ENCODE results near the gene RAPGEF6. TPM values are rescaled to one million over a fixed set of nuclear protein-coding genes. Genes with fewer than 3 reads are reported as not detected.
"Not testable (repeated sequence)": the region's sequence is repeated elsewhere in the genome, so short reads cannot be mapped to it uniquely, and the experiment has no call there.

Gene RAPGEF6, protein sequence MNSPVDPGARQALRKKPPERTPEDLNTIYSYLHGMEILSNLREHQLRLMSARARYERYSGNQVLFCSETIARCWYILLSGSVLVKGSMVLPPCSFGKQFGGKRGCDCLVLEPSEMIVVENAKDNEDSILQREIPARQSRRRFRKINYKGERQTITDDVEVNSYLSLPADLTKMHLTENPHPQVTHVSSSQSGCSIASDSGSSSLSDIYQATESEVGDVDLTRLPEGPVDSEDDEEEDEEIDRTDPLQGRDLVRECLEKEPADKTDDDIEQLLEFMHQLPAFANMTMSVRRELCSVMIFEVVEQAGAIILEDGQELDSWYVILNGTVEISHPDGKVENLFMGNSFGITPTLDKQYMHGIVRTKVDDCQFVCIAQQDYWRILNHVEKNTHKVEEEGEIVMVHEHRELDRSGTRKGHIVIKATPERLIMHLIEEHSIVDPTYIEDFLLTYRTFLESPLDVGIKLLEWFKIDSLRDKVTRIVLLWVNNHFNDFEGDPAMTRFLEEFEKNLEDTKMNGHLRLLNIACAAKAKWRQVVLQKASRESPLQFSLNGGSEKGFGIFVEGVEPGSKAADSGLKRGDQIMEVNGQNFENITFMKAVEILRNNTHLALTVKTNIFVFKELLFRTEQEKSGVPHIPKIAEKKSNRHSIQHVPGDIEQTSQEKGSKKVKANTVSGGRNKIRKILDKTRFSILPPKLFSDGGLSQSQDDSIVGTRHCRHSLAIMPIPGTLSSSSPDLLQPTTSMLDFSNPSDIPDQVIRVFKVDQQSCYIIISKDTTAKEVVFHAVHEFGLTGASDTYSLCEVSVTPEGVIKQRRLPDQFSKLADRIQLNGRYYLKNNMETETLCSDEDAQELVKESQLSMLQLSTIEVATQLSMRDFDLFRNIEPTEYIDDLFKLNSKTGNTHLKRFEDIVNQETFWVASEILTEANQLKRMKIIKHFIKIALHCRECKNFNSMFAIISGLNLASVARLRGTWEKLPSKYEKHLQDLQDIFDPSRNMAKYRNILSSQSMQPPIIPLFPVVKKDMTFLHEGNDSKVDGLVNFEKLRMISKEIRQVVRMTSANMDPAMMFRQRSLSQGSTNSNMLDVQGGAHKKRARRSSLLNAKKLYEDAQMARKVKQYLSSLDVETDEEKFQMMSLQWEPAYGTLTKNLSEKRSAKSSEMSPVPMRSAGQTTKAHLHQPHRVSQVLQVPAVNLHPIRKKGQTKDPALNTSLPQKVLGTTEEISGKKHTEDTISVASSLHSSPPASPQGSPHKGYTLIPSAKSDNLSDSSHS (N-terminal part only)
- 11.3 TPM for polyA plus RNA-seq (2012; ENCODE audit: missing spikeins)

DNA sequence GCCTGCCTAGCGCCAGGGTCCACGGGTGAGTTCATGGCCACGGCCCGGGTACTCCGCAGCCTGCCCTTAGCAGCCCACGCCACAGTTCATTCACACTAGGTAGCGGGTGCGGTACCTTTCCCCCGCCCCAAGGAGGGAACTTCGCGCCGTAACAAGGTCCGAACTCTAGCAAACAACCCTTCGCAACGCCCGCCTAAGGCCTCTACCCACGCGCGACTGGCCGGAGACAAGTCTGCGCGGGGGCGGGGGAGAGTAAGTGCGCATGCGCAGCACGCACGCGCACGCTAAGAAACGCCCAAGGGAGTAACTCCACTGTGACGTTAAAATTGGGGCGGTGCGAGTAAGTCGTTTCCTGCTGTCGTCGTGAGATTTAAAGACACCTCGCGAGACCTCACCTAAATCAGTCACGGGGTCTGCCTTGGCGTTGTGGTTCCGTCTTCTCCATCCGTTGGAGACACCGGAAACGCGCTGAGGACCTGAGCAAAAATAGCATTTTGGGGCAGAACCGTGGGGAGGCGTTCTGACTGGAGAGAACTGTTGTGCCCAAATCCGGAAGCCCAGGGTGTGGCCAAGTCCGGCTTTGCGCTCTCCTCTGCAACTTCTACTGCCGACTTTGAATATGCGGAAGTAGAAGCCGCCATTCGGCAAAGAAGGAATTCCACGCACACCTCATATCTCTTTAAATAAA is at the start of gene RAPGEF6:
Gene RAPGEF6, minus strand, starts transcription at position 234 of the 688 bp plus-strand sequence. Its CDS starts 199 bp downstream, at position 35.
- FAIRE-seq (peak; percentile 99), DNase-seq (ENCODE audit: insufficient read length) (peak; percentile 53)
- TF ChIP-seq POLR2AphosphoS5 (IDR thresholded peaks at IDR 0.05; ENCODE audit: low read depth, low read length) (peak; percentile 74; the same call in 1 of the 2 replicates), POLR2A (IDR thresholded peaks at IDR 0.05; ENCODE audit: low read depth, low read length) (peak; percentile 75; the same call in 1 of the 2 replicates), TAF1 (IDR thresholded peaks at IDR 0.05; ENCODE audit: borderline replicate concordance, low read depth, low read length) (peak; percentile 87)

DNA sequence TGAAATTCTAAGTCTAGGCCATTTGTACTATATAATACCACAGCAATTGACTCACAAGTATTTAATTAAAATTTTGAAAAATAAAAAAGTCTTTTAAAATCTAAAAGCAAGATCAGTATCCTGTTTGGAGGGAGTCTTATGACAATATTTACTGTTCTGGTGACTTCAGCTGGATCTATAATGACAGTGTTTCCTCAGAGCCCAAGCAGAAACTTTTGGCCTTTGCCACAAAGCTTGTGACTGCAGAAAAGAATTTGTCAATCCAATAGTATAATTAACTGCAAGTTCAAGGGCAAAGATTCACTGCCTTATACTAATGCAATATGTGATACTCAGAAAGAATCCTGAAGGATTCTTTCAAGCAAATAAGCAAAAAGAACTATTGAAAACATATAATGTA is 49.6 kb upstream of the RAPGEF6 start:
- no peak for FAIRE-seq
- DNase-seq (ENCODE audit: insufficient read length): no peak
- TF ChIP-seq POLR2AphosphoS5 (IDR thresholded peaks at IDR 0.05; ENCODE audit: low read depth, low read length) (no peak), TAF1 (IDR thresholded peaks at IDR 0.05; ENCODE audit: borderline replicate concordance, low read depth, low read length) (no peak)

DNA sequence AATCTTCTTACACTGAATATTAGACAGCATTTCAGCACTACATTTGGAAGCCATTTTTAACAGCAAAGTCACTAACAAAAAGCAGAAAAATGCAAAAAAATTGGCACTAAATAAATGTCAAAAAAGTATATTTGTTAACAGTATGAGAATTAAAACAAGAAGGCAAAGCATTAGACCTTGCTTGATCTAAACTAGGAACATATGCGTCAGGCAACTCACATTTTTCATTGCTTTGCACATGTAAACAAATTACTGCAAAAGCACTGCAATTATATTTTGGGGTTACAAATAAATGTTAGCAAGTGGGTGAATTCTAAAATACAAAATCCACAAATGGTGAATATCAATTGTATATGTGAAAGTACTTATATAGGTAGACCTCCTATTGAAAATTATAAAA is 49.0 kb upstream of the RAPGEF6 start:
- FAIRE-seq (no peak), DNase-seq (ENCODE audit: insufficient read length) (no peak)
- TF ChIP-seq POLR2AphosphoS5 (IDR thresholded peaks at IDR 0.05; ENCODE audit: low read depth, low read length) (no peak), POLR2A (IDR thresholded peaks at IDR 0.05; ENCODE audit: low read depth, low read length) (no peak), TAF1 (IDR thresholded peaks at IDR 0.05; ENCODE audit: borderline replicate concordance, low read depth, low read length) (no peak)

DNA sequence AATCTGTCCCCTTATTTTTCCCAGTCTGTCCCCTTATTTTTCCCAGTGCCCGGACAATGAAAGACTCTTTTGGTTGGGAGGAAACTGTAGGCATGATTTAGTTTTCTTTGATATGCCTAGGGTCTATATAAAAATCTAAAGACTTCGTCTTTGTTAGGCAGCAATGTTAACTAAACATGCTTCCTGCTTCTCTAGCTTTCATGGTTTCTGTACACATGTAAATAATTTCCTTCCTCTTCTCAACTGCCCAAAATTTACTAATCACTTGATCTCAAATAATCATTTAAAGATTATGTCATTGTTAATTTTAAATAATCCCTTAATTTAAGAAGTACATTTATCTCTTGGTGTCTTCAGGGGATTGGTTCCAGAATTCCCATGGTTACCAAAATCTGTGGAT is 47.8 kb upstream of the RAPGEF6 start:
- TF ChIP-seq TAF1 (IDR thresholded peaks at IDR 0.05; ENCODE audit: borderline replicate concordance, low read depth, low read length) (no peak), POLR2AphosphoS5 (IDR thresholded peaks at IDR 0.05; ENCODE audit: low read depth, low read length) (no peak), POLR2A (IDR thresholded peaks at IDR 0.05; ENCODE audit: low read depth, low read length) (no peak)
- no peak for FAIRE-seq

DNA sequence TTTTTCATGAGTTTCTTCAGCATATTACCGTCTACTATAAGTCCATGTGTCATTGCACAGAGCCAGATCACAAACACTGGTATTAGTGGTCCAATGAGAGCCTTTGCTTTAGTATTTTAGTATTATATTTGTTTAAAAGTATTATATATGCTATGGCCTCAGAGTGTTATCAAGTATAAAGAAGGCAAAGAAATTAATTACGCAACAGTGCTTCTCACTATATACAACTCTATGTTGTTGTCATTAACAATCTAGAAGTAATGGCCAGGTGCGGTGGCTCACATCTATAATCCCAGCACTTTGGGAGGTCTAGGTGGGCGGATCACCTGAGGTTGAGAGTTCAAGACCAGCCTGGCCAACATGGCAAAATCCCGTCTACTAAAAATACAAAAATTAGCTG is 47.1 kb upstream of the RAPGEF6 start:
- DNase-seq (ENCODE audit: insufficient read length) (no peak), FAIRE-seq (no peak)
- TF ChIP-seq POLR2A (IDR thresholded peaks at IDR 0.05; ENCODE audit: low read depth, low read length) (no peak), POLR2AphosphoS5 (IDR thresholded peaks at IDR 0.05; ENCODE audit: low read depth, low read length) (no peak), TAF1 (IDR thresholded peaks at IDR 0.05; ENCODE audit: borderline replicate concordance, low read depth, low read length) (no peak)

More for the DNA sequence above, 47.8 kb upstream of the RAPGEF6 start:
- DNase-seq (ENCODE audit: insufficient read length): no peak

DNA sequence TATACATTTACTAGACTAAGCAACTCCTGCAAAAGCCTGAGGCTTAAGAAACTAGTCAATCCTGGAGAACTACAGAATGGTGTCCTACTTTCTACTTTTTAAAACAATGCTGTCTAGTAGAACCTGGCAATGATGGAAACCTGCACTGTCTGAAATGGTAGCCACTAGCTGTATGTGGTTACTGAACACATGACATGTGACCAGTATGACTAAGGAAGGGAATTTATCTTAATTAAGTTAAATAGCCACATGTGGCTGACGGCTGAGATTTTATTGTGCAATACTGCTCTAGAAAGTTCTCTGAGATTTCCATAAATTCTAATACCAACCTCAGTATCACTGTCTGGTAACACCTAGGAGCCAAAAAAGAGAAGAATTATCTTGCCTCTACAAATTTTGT is 44.9 kb upstream of the RAPGEF6 start:
- DNase-seq (ENCODE audit: insufficient read length): no peak
- TF ChIP-seq POLR2AphosphoS5 (IDR thresholded peaks at IDR 0.05; ENCODE audit: low read depth, low read length) (no peak), POLR2A (IDR thresholded peaks at IDR 0.05; ENCODE audit: low read depth, low read length) (no peak), TAF1 (IDR thresholded peaks at IDR 0.05; ENCODE audit: borderline replicate concordance, low read depth, low read length) (no peak)
- FAIRE-seq: no peak

DNA sequence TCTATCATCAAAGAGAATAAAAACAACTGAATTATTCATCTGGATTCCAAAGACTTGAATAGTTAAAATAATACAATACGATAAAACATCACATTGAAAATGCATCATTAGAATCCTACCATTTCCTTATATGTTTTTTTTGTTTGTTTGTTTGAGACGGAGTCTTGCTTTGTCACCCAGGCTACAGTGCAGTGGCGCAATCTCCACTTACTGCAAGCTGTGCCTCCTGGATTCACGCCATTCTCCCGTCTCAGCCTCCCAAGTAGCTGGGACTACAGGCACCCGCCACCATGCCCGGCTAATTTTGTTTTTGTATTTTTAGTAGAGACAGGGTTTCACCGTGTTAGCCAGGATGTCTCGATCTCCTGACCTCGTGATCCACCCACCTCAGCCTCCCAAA is 43.2 kb upstream of the RAPGEF6 start:
- not testable (repeated sequence) for DNase-seq (ENCODE audit: insufficient read length); FAIRE-seq

DNA sequence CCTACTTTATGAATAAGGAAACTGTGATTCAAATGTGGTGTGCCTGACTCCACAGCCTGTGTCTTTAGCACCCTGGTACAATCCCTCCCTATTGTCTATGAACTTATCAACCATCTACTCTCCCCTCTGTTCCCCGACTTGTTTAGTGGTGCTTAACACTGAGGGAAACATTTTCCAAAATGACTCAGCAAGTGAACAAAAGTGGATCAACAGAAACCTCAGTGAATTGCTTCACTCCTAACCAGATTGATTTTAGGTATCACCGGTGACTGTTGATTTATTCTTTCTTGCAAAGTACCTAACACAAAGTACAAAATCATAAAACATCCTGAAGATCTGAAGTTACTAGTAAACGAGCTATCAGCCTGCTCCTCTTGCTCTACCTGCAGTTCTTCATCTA is 42.1 kb upstream of the RAPGEF6 start:
- DNase-seq (ENCODE audit: insufficient read length): no peak
- TF ChIP-seq POLR2A (IDR thresholded peaks at IDR 0.05; ENCODE audit: low read depth, low read length): no peak
- no peak for TF ChIP-seq TAF1 (IDR thresholded peaks at IDR 0.05; ENCODE audit: borderline replicate concordance, low read depth, low read length)
- no peak for TF ChIP-seq POLR2AphosphoS5 (IDR thresholded peaks at IDR 0.05; ENCODE audit: low read depth, low read length)
- FAIRE-seq: no peak

DNA sequence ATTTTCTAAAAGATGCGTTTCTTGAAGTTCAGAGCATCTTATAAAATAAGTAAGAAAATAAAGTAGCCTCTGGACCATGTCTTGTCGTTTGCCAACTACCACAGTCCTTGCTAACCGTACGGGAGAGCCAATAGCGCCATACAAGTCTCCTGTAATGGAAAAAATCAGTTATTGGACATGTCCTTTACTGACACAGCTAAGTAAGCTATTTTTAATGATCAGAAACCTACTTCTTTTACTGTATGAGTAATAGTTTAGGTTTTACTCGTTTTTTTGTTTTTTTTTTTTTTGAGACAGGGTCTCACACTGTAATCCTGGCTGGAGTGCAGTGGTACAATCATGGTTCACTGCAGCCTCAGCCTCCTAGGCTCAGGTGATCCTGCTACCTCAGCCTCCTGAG is 37.7 kb upstream of the RAPGEF6 start:
- FAIRE-seq: no peak
- no peak for DNase-seq (ENCODE audit: insufficient read length)
- TF ChIP-seq TAF1 (IDR thresholded peaks at IDR 0.05; ENCODE audit: borderline replicate concordance, low read depth, low read length) (no peak), POLR2A (IDR thresholded peaks at IDR 0.05; ENCODE audit: low read depth, low read length) (no peak), POLR2AphosphoS5 (IDR thresholded peaks at IDR 0.05; ENCODE audit: low read depth, low read length) (no peak)

DNA sequence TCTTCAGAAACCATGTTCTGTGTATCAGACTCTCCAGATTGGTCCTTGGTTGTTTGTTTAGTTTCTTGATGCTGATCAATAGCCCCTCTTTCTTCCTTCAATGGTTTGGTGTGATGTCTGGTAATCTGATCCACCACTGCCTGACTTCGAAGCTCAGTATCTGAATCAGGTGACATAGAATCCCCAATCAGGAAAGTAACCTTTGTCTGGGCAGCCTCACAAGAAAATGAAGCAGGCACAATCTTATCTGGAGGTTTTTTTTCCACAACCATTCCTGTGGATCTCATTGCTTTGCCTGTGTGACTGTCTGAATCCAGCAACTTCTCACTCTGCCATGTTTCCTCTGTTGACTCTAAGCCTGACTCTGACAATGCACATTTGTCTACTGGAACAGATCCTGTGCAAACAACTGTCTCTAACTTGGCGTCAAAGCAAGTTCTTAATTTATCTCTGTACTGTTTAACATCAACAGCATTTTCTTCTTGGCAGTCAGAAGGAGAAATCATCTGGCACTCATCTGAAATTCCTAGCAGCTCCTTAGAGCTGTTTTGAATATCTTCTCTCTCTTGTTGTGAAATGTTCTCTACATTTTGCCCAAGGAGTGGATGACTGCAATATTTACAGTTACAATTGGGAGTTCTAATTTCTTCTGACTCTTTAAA is 37.1 kb upstream of the RAPGEF6 start:
- DNase-seq (ENCODE audit: insufficient read length) (no peak), FAIRE-seq (no peak)
- TF ChIP-seq POLR2AphosphoS5 (IDR thresholded peaks at IDR 0.05; ENCODE audit: low read depth, low read length) (no peak), POLR2A (IDR thresholded peaks at IDR 0.05; ENCODE audit: low read depth, low read length) (no peak), TAF1 (IDR thresholded peaks at IDR 0.05; ENCODE audit: borderline replicate concordance, low read depth, low read length) (no peak)

Data from GM12892 (cell line).